OCI-LY7 (cell line): ENCODE results near the gene CCDC32.

Experiments
- EZH2phosphoT487 ChIP-seq: fragments of 200-600 bp; sonication (generic); IDR thresholded peaks from 2 replicates; pipeline ENCODE4 v1.6.1; 2018; ENCODE audit warnings: low read depth, borderline replicate concordance, mild to moderate bottlenecking, mixed run types, antibody characterized with exemption, low read length, moderate library complexity, mixed read lengths
- TF ChIP-seq, protein P1 (sequence below): fragments of 200-600 bp; sonication (generic); conservative IDR thresholded peaks from 2 replicates; pipeline ENCODE4 v1.5.1; 2014; ENCODE audit warnings: mild to moderate bottlenecking, antibody characterized with exemption, low read length, moderate library complexity, mixed read lengths

GRCh38 chr15:40538976-40539375 lies 25.9 kb downstream of the CCDC32 start:
- TF ChIP-seq, protein P1, sequence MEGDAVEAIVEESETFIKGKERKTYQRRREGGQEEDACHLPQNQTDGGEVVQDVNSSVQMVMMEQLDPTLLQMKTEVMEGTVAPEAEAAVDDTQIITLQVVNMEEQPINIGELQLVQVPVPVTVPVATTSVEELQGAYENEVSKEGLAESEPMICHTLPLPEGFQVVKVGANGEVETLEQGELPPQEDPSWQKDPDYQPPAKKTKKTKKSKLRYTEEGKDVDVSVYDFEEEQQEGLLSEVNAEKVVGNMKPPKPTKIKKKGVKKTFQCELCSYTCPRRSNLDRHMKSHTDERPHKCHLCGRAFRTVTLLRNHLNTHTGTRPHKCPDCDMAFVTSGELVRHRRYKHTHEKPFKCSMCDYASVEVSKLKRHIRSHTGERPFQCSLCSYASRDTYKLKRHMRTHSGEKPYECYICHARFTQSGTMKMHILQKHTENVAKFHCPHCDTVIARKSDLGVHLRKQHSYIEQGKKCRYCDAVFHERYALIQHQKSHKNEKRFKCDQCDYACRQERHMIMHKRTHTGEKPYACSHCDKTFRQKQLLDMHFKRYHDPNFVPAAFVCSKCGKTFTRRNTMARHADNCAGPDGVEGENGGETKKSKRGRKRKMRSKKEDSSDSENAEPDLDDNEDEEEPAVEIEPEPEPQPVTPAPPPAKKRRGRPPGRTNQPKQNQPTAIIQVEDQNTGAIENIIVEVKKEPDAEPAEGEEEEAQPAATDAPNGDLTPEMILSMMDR = no peak
- TF ChIP-seq EZH2phosphoT487 = no peak
